Osteoblast (primary cell): Measurements from ENCODE around the gene MBTPS1. TPM values are rescaled to one million over a fixed set of nuclear protein-coding genes. Genes with fewer than 3 reads are reported as not detected.

ENCODE experiments used
- DNase-seq: peaks from one replicate; pipeline ENCODE4 v3.0.0; 2011; ENCODE audit warnings: low spot score, mixed read lengths; ENCODE audit not compliant: insufficient read length; ENCODE audit errors: missing footprints
- H2AFZ ChIP-seq: 2 replicates; pipeline ENCODE4 v1.6.0; 2011; ENCODE audit warnings: mild to moderate bottlenecking, low read length
- H3K27ac ChIP-seq: 2 replicates; pipeline ENCODE4 v1.5.1; 2011; ENCODE audit warnings: mild to moderate bottlenecking, low read depth, low read length, moderate library complexity
- H3K27me3 ChIP-seq: 2 replicates; pipeline ENCODE4 v1.6.0; 2012; ENCODE audit warnings: mild to moderate bottlenecking, control low read depth, inconsistent platforms, low read length, moderate library complexity; ENCODE audit not compliant: insufficient read depth
- H3K36me3 ChIP-seq: 2 replicates; pipeline ENCODE4 v1.5.1; 2011; ENCODE audit warnings: mild to moderate bottlenecking, low read length, control low read depth, moderate library complexity; ENCODE audit not compliant: insufficient read depth
- H3K4me1 ChIP-seq: 2 replicates; pipeline ENCODE4 v1.5.1; 2011; ENCODE audit warnings: mild to moderate bottlenecking, low read length, control low read depth, moderate library complexity; ENCODE audit not compliant: insufficient read depth
- H3K4me2 ChIP-seq: 2 replicates; pipeline ENCODE4 v1.6.0; 2011; ENCODE audit warnings: mild to moderate bottlenecking, low read length; ENCODE audit not compliant: insufficient read depth
- H3K4me3 ChIP-seq: fragments of 200-600 bp; sonication (generic); 3 replicates; pipeline ENCODE4 v1.5.1; 2012; ENCODE audit warnings: mild to moderate bottlenecking, low read length, inconsistent platforms; ENCODE audit not compliant: insufficient read depth
- H3K79me2 ChIP-seq: 2 replicates; pipeline ENCODE4 v1.6.0; 2012; ENCODE audit warnings: mild to moderate bottlenecking, low read length, control low read depth, inconsistent platforms; ENCODE audit not compliant: insufficient read depth
- H3K9me3 ChIP-seq: 2 replicates; pipeline ENCODE4 v1.5.1; 2011; ENCODE audit warnings: low read depth, low read length, control low read depth
- H4K20me1 ChIP-seq: 2 replicates; pipeline ENCODE4 v1.6.0; 2012; ENCODE audit warnings: mild to moderate bottlenecking, low read length, control low read depth; ENCODE audit not compliant: insufficient read depth
- total RNA-seq: library from RNA; depleted of rRNA; stranded (reverse); fragments of >200 nt; gene quantifications from 2 replicates; pipeline ENCODE4 v1.2.3, GENCODE V29; 2012
- TF ChIP-seq, protein P1 (sequence below): IDR thresholded peaks from 2 replicates; pipeline ENCODE4 v1.5.1; 2011; ENCODE audit warnings: mild to moderate bottlenecking, low read depth, low read length, moderate library complexity; ENCODE audit errors: extremely low read depth

The MBTPS1 gene
- total RNA-seq, 1 donor = 114 TPM

DNA sequence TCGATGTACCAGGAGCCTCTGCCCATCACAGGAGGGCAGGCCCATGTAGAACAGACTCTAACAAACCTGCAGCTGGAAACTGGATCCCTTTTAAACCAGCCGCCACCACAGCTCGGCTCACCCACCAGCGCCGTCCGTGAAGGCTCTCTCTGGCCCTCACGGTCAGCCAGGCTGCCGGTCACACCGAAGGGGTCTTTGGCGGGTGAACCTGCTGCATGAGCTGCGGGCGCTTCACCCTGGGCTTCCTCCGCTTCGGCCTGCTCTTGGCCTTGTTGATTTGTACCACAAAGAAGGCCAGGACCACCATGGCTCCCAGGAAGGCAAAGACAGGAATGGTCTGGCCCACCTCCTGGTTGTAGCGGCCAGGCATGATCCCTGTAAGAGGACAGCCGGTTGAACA, 62.5 kb downstream of the MBTPS1 start:
- no peaks in the 10 kb centered on the region for H3K4me1 ChIP-seq
- no peak overlapping the region for H3K4me2 ChIP-seq
- no peak overlapping the region for H3K27ac ChIP-seq
- H3K4me3 ChIP-seq = no peak overlapping the region
- H3K79me2 ChIP-seq = no peaks in the 10 kb centered on the region
- peaks cover 7% of the 10 kb centered on the region for H4K20me1 ChIP-seq
- H2AFZ ChIP-seq = no peak overlapping the region
- peak; percentile 41 for DNase-seq
- H3K9me3 ChIP-seq = no peaks in the 10 kb centered on the region
- peaks cover 54% of the 10 kb centered on the region for H3K36me3 ChIP-seq
- TF ChIP-seq, protein P1, sequence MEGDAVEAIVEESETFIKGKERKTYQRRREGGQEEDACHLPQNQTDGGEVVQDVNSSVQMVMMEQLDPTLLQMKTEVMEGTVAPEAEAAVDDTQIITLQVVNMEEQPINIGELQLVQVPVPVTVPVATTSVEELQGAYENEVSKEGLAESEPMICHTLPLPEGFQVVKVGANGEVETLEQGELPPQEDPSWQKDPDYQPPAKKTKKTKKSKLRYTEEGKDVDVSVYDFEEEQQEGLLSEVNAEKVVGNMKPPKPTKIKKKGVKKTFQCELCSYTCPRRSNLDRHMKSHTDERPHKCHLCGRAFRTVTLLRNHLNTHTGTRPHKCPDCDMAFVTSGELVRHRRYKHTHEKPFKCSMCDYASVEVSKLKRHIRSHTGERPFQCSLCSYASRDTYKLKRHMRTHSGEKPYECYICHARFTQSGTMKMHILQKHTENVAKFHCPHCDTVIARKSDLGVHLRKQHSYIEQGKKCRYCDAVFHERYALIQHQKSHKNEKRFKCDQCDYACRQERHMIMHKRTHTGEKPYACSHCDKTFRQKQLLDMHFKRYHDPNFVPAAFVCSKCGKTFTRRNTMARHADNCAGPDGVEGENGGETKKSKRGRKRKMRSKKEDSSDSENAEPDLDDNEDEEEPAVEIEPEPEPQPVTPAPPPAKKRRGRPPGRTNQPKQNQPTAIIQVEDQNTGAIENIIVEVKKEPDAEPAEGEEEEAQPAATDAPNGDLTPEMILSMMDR = no peak
- H3K27me3 ChIP-seq = no peaks in the 10 kb centered on the region

DNA sequence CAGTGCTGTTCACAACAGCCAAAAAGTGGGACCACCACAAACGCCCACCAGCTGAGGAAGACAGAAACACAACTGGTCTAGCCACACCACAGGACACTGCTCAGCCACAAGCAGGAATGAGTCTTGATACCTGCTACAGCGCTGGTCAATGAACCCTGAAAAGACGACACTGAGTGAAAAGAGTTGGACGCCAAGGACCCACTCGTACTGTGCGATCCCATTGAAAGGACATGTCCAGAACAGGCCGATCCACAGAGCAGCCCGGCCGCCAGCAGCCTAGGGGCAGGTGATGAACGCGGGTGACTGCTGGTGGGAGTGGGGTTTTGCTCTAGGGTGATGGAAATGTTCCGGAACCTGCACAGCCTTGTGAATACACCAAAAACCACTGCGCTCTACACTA, 63.5 kb downstream of the MBTPS1 start:
- Histone ChIP-seq H3K4me1 (no peaks in the 10 kb centered on the region), H3K36me3 (peaks cover 44% of the 10 kb centered on the region), H3K4me3 (no peak overlapping the region), H4K20me1 (peaks cover 7% of the 10 kb centered on the region), H3K4me2 (no peak overlapping the region), H2AFZ (no peak overlapping the region), H3K27me3 (no peaks in the 10 kb centered on the region), H3K9me3 (no peaks in the 10 kb centered on the region), H3K79me2 (no peaks in the 10 kb centered on the region), H3K27ac (no peak overlapping the region)
- DNase-seq = peak; percentile 65
- TF ChIP-seq, protein P1 = no peak

DNA sequence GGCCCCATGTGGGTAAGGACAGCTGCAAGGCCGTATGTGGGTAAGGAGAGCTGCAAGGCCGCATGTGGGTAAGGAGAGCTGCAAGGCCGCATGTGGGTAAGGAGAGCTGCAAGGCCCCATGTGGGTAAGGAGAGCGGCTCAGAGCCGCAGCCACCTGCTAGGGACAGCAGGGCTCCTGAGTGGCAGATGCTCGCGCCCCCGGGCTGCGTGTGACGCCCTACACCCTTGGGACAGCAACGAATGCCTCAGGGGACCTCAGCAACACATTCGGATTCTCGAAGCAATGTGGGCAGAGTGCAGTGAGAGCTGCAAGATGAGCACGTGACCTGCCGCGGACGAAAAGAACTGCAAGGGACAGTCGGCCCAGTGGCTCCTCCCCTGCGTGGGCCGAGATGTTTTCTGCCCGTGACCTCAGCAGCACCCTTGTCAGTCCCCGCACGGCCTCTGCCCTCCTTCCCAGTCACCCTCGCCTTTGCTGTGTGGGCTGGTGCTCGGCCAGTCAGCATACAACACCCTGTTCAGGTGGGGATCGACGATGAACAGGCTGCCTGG, 64.6 kb downstream of the MBTPS1 start:
- H4K20me1 ChIP-seq = peaks cover 3% of the 10 kb centered on the region
- H2AFZ ChIP-seq = no peak overlapping the region
- no peaks in the 10 kb centered on the region for H3K27me3 ChIP-seq
- no peaks in the 10 kb centered on the region for H3K4me1 ChIP-seq
- H3K4me3 ChIP-seq = no peak overlapping the region
- no peaks in the 10 kb centered on the region for H3K9me3 ChIP-seq
- H3K4me2 ChIP-seq = no peak overlapping the region
- H3K36me3 ChIP-seq = peaks cover 36% of the 10 kb centered on the region
- no peaks in the 10 kb centered on the region for H3K79me2 ChIP-seq
- peak; percentile 22 for DNase-seq
- TF ChIP-seq, protein P1 = no peak
- H3K27ac ChIP-seq = no peak overlapping the region

DNA sequence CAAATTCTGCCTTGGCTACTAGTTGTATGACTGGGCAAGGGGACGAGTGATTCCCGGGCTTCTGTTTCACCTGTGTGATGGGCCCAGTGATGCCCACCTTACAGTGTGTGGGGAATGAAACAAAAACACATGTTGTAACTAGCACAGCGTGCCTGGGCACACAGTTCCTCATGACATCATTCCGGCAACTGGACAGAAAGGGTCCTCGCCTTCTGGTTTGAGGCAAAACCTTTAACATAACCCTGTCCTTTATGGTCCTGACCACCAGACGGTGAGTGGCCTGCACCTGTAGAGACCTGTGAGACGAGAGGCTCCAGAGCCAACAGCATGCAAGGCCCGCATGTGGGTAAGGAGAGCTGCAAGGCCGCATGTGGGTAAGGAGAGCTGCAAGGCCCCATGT, 66.4 kb downstream of the MBTPS1 start:
- H3K4me3 ChIP-seq = no peak overlapping the region
- no peaks in the 10 kb centered on the region for H3K27me3 ChIP-seq
- TF ChIP-seq, protein P1 = no peak
- no peak overlapping the region for H3K4me2 ChIP-seq
- DNase-seq = no peak
- H3K27ac ChIP-seq = no peak overlapping the region
- peaks cover 20% of the 10 kb centered on the region for H3K36me3 ChIP-seq
- no peak overlapping the region for H2AFZ ChIP-seq
- H3K79me2 ChIP-seq = no peaks in the 10 kb centered on the region
- H3K4me1 ChIP-seq = no peaks in the 10 kb centered on the region
- H3K9me3 ChIP-seq = no peaks in the 10 kb centered on the region
- no peaks in the 10 kb centered on the region for H4K20me1 ChIP-seq
